HAP-1 (cell line): Measurements from ENCODE around the gene COPG1.

ENCODE experiments used
- DNase-seq, 2 experiments: peaks; one replicate each; pipeline ENCODE4 v3.0.0-alpha.2; 2016 to 2020; ENCODE audit warnings: low spot score in 2 of 2
- H3K27me3 ChIP-seq: fragments of 250-450 bp; sonication (Bioruptor Pico); 2 replicates; pipeline ENCODE4 v1.5.1; 2020; ENCODE audit warnings: low read depth, mild to moderate bottlenecking, moderate library complexity
- H3K36me3 ChIP-seq: fragments of 250-450 bp; sonication (Bioruptor Pico); replicated peaks from 2 replicates; pipeline ENCODE4 v1.5.1; 2020; ENCODE audit warnings: mild to moderate bottlenecking
- H3K4me1 ChIP-seq: fragments of 250-450 bp; sonication (Bioruptor Pico); 2 replicates; pipeline ENCODE4 v1.5.1; 2020; ENCODE audit warnings: mild to moderate bottlenecking
- H3K4me3 ChIP-seq: fragments of 250-450 bp; sonication (Bioruptor Pico); 2 replicates; pipeline ENCODE4 v1.5.1; 2020; ENCODE audit warnings: mild to moderate bottlenecking, moderate library complexity
- H3K9me3 ChIP-seq: fragments of 250-450 bp; sonication (Bioruptor Pico); 2 replicates; pipeline ENCODE4 v1.5.1; 2020; ENCODE audit warnings: mild to moderate bottlenecking, moderate library complexity
- in situ Hi-C: fragments of 300-500 bp; cut with MboI; formaldehyde crosslinking; loops from 3 replicates; pipeline ENCODE4 v1.14.3; 2020; ENCODE audit warnings: low sequenced_read_pairs, inconsistent platforms, mixed read lengths

Gene COPG1

DNA sequence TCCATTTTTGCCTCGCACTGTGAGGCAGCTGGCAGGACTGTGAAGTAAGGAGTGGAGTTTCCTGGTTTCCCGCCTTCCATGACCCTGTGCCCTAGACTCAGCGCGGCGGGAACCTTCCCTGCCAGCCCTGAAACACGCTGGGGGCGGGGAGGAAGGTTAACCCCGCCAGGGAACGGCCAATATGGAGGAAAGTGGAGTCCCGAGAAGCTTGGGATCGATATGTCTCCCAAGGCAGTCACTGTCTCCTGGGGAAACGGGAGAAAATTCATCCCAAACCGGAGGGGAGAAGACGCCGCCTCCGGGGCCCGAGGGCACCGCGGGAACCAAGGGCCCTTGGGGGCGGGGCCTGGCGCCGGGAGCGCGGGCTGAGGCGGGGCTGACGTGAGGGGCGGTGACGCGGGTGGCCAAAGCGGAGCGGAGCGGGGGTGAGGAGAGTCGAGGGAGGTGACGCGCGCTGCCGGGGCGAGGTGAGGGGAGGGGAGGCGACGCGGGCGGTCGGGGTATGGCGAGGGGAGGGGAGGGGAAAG, 29.1 kb downstream of the COPG1 start, which contains the start of gene HMCES:
HMCES (plus strand) TSS at position 432 of the 527 bp plus-strand sequence. CDS start 863 bp downstream, outside the sequence.
- H3K4me1 ChIP-seq = peaks cover 13% of the 10 kb centered on the region
- peak; percentile 90 to 97 for DNase-seq
- peak within 1 kb of the TSS; percentile 78 for H3K4me3 ChIP-seq
- H3K27me3 ChIP-seq = no peaks in the 10 kb centered on the region
- H3K9me3 ChIP-seq = no peaks in the 10 kb centered on the region
- in situ Hi-C loops = no loop called here
- peaks cover 59% of the 10 kb centered on the region for H3K36me3 ChIP-seq

DNA sequence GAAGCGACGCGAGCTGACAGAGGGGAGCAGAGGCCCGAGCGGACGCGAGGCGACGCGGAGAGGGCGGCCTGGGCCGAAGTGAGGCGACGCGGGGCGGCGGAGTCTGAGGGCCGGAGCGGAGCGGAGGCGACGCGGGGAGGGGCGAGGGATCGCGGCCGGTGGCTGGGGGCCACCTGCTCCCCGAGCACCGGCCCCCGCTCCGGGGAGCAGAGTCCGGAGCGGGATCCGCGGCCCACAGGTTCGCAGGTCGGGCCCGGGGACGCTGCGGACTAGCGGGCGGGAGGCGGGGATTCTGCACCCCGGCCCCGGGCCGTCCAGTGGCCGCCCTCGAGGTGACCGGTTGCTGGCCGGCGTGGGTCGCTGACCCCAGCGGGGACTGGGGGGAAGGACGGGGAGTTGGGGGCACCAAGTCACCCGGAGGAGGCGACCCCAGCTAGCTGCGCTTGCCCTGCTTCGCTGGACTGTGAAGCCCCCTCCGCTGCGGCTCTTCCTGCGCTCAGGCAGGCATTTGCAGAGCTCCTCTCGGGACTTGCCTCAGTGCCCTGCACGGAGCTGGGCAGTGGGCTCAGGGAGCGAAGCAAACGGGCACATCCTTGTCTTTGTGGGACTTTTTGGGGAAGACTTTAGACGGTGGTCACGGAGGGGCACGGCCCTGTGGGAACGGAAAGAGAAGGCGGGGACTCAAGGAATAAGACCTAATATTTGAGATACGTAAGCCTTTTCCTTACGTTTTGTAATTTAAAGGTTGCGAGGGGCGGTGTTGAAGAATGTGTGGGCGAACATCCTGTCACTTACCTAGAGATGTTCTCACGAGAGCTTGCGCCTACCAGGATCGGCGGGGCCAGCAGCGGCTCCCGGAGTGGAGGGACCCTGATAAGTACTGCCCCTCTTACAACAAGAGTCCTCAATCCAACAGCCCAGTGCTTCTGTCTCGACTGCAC, 29.8 kb downstream of the COPG1 start:
- DNase-seq = peak; percentile 62 to 76
- Histone ChIP-seq H3K9me3 (no peaks in the 10 kb centered on the region), H3K4me3 (peak overlapping the region; percentile 78), H3K27me3 (no peaks in the 10 kb centered on the region), H3K4me1 (peaks cover 13% of the 10 kb centered on the region), H3K36me3 (peaks cover 54% of the 10 kb centered on the region)
- in situ Hi-C loops = no loop called here

DNA sequence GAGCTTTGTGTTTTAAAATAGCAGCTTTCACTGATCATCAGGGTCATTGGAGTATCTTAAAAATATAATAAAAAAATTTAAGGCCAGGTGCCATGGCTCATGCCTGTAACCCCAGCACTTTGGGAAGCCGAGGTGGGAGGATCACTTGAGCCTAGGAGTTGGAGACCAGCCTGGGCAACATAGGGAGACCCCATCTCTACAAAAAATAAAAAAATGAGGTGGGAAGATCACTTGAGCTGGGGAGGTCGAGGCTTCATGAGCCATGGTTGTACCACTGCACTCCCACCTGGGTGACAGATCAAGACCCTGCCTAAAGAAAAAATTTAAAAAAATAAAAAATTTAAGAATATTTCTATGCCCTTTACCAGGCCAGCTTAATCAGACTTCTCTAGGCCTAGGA, 30.8 kb downstream of the COPG1 start:
- Histone ChIP-seq H3K4me1 (peaks cover 13% of the 10 kb centered on the region), H3K27me3 (no peaks in the 10 kb centered on the region), H3K9me3 (no peaks in the 10 kb centered on the region), H3K4me3 (peak overlapping the region; percentile 78), H3K36me3 (peaks cover 48% of the 10 kb centered on the region)
- no peak for DNase-seq
- in situ Hi-C loops = no loop called here

- peaks cover 9% of the 10 kb centered on the region for H3K4me1 ChIP-seq
- peaks cover 42% of the 10 kb centered on the region for H3K36me3 ChIP-seq
- H3K9me3 ChIP-seq = no peaks in the 10 kb centered on the region
- in situ Hi-C loops = no loop called here
- H3K4me3 ChIP-seq = no peak overlapping the region
- no peaks in the 10 kb centered on the region for H3K27me3 ChIP-seq
- no peak for DNase-seq
Measured at GRCh38 chr3:129281726-129282125, 32.3 kb downstream of the COPG1 start.

DNA sequence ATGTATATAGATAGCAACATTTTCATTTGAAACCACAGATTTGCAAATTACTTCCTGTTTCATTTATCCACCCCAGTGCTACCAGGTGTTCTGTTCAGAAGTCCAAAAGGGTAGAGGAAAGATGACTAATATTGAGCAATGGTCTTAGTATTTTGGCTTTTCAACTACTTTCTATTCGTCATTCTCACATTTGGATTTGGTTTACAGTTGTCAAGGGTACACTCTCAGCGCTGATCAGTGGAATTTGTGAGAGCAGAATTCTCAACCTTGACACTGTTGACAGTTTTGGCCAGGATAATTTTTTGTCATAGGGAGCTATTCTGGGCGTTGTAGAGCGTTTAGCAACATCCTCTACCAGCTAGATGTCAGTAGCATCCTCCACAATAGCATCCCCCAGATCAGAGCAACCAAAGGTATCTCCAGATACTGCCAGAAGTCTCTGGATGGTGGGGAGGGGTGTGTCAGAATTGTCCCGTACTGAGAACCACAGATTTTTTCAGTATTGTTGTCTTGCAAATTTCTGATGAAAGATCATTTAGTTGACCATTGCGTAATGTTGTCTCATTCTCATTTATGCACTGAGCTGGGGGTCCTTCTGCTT, 33.4 kb downstream of the COPG1 start:
- peaks cover 41% of the 10 kb centered on the region for H3K36me3 ChIP-seq
- DNase-seq = no peak
- H3K4me3 ChIP-seq = no peak overlapping the region
- in situ Hi-C loops = no loop called here
- H3K9me3 ChIP-seq = no peaks in the 10 kb centered on the region
- no peaks in the 10 kb centered on the region for H3K27me3 ChIP-seq
- peaks cover 9% of the 10 kb centered on the region for H3K4me1 ChIP-seq

GRCh38 chr3:129286081-129286480, 36.7 kb downstream of the COPG1 start:
- Histone ChIP-seq H3K4me1 (no peaks in the 10 kb centered on the region), H3K27me3 (no peaks in the 10 kb centered on the region), H3K9me3 (no peaks in the 10 kb centered on the region), H3K36me3 (peaks cover 41% of the 10 kb centered on the region), H3K4me3 (no peak overlapping the region)
- in situ Hi-C loops = no loop called here
- no peak for DNase-seq

DNA sequence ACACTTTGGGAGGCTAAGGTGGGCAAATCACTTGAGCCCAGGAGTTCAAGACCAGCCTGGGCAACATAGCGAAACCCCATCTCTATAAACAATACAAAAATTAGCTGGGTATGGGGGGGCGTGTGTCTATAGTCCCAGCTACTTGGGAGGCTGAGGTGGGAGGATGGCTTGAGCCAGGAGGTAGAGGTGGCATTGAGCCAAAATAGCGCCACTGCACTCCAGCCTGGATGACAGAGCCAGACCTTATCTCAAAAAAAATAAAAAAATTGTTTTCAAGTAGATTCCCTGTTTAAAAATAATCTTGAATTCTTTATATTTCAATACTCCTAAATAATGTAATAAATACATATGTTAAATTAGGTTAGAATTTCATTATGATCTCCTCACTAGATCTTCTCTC, 39.0 kb downstream of the COPG1 start:
- Histone ChIP-seq H3K4me3 (no peak overlapping the region), H3K4me1 (no peaks in the 10 kb centered on the region), H3K9me3 (no peaks in the 10 kb centered on the region), H3K36me3 (peaks cover 45% of the 10 kb centered on the region), H3K27me3 (no peaks in the 10 kb centered on the region)
- in situ Hi-C loops = no loop called here
- DNase-seq = no peak

DNA sequence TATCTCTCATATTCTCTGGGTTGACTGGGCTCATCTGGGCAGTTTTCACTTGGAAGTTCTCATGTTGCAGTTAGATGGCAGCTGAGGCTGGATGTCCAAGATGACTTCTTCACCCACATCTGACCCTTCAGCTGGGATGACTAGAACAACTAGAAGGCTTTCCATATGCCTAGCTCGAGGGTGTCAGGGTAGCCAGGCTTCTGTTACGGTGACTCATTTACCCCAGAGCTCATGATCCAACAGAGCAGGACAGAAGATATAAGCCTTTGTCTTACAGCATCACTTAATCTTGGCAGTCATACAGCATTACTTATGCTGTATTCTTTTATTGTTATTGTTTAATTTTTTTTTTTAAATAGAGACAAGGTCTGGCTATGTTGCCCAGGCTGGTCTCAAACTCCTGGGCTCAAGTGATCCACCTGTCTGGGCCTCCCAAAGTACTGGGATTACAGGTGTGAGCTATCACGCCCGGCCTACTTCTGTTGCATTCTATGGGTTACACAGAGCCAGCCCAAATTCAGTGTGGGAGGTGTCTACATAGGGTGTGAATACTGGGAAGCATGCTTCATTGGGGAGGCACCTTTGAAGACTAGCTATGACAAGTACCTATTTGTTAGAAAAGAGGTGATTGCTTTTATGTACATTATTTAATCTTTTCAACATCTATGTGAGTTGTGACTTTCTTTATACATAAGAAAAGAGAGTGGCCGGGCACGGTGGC, 40.0 kb downstream of the COPG1 start:
- no peaks in the 10 kb centered on the region for H3K4me1 ChIP-seq
- no peak for DNase-seq
- no peaks in the 10 kb centered on the region for H3K9me3 ChIP-seq
- H3K27me3 ChIP-seq = no peaks in the 10 kb centered on the region
- no peak overlapping the region for H3K4me3 ChIP-seq
- peaks cover 44% of the 10 kb centered on the region for H3K36me3 ChIP-seq
- in situ Hi-C loops = no loop called here

DNA sequence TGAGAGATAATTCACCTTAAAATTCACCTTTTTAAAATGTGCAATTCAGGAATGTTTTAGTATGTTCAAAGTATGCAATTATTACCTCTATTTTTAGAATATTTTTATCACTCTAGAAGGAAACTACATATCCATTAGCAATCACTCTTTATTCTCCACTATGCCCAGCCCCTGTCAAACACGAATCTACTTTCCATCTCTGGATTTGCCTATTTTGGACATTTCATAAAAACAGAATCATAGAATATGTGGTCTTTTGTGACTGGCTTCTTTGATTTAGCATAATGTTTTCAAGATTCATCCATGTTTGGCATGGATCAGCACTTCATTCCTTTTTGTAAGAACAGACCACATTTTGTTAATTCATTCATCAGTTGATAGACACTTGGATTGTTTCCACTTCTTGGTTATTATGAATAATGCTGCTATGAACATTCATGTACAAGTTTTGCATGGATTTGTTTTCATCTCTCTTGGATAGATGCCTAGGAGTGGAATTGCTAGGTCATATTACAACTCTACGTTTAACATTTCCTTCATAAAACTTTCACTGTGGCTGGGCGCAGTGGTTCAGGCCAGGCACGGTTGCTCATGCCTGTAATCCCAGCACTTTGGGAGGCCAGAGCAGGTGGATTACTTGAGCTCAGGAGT, 42.0 kb downstream of the COPG1 start:
- no peaks in the 10 kb centered on the region for H3K9me3 ChIP-seq
- H3K27me3 ChIP-seq = no peaks in the 10 kb centered on the region
- H3K4me3 ChIP-seq = no peak overlapping the region
- H3K36me3 ChIP-seq = peaks cover 43% of the 10 kb centered on the region
- in situ Hi-C loops = no loop called here
- DNase-seq = no peak
- no peaks in the 10 kb centered on the region for H3K4me1 ChIP-seq

- Histone ChIP-seq H3K4me3 (no peak overlapping the region), H3K9me3 (no peaks in the 10 kb centered on the region), H3K4me1 (no peaks in the 10 kb centered on the region), H3K36me3 (peaks cover 40% of the 10 kb centered on the region), H3K27me3 (no peaks in the 10 kb centered on the region)
- in situ Hi-C loops = no loop called here
- DNase-seq = no peak
Measured at GRCh38 chr3:129295286-129295685, 45.9 kb downstream of the COPG1 start.

- in situ Hi-C loops = no loop called here
- no peaks in the 10 kb centered on the region for H3K9me3 ChIP-seq
- DNase-seq = no peak
- H3K27me3 ChIP-seq = no peaks in the 10 kb centered on the region
- H3K4me1 ChIP-seq = no peaks in the 10 kb centered on the region
- no peak overlapping the region for H3K4me3 ChIP-seq
- H3K36me3 ChIP-seq = peaks cover 32% of the 10 kb centered on the region
Measured at GRCh38 chr3:129304146-129304961, 54.9 kb downstream of the COPG1 start.

DNA sequence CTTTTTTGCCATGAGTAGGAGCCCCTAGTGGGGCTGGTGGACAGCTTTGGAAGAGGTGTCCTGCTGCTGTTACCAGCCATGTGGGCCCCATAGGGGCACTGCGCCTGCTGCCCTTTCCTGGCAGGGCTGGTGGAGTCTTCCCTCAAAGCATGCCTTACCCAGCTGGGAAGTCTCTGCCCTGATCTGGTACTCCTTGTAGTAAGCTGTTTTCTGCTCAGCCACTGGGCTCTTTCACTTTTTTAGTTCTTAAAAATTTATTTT, 55.5 kb downstream of the COPG1 start:
- Histone ChIP-seq H3K4me3 (no peak overlapping the region), H3K9me3 (no peaks in the 10 kb centered on the region), H3K4me1 (no peaks in the 10 kb centered on the region), H3K27me3 (no peaks in the 10 kb centered on the region), H3K36me3 (peaks cover 31% of the 10 kb centered on the region)
- DNase-seq = no peak
- in situ Hi-C loops = no loop called here

DNA sequence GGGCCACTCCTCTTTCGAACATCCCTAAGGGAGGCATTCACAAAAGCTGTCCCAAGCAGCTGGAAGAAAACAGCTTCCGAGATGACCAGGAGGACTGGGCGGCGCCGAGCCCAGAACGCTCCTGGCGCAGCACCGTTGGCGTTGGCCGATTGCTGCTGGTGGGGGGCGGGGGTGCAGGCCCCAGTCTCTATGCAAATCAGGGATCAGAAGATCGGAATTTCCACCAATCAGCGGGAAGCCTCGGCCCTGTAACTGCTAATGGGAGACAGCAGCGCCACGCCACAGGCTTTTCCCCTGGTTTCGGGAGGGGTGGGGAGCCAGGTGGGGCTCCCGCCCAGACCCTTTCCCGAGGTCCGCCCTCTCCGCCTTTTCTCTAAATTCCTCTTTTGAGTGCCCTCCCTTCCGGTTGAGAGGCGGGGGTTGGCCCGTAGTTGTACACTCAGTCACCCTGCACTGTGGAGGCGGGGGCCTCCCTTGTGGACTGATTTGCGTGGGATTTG, 56.2 kb downstream of the COPG1 start:
- Histone ChIP-seq H3K27me3 (no peaks in the 10 kb centered on the region), H3K4me3 (no peak overlapping the region), H3K4me1 (no peaks in the 10 kb centered on the region), H3K9me3 (no peaks in the 10 kb centered on the region), H3K36me3 (peaks cover 31% of the 10 kb centered on the region)
- in situ Hi-C loops = no loop called here
- no peak for DNase-seq
